GM12801 (cell line): ENCODE results near the gene UNK.

Experiments used
- CTCF ChIP-seq: IDR thresholded peaks from one replicate; pipeline ENCODE4 v1.5.1; 2011; ENCODE audit warnings: control low read depth; ENCODE audit not compliant: insufficient read length; ENCODE audit errors: extremely low read depth

UNK gene

GRCh38 chr17:75784473-75785015 lies at the start of gene UNK:
Gene UNK (plus strand): TSS chr17:75784806. CDS start chr17:75784881, 75 bp downstream.
- TF ChIP-seq CTCF: no peak

- no peak for TF ChIP-seq CTCF
Measured at GRCh38 chr17:75736173-75736835, 48.3 kb upstream of the UNK start.

GRCh38 chr17:75737133-75737962 lies 47.3 kb upstream of the UNK start:
- TF ChIP-seq CTCF: no peak

- no peak for TF ChIP-seq CTCF
Measured at GRCh38 chr17:75738218-75738802, 46.3 kb upstream of the UNK start.

GRCh38 chr17:75739174-75739573 lies 45.4 kb upstream of the UNK start:
- TF ChIP-seq CTCF: no peak

GRCh38 chr17:75739801-75740200 lies 44.8 kb upstream of the UNK start:
- TF ChIP-seq CTCF: no peak

- no peak for TF ChIP-seq CTCF
Measured at GRCh38 chr17:75740215-75740614, 44.4 kb upstream of the UNK start.
